ENCODE measurements around the gene ATP10B.
"Not testable (repeated sequence)": the region's sequence is repeated elsewhere in the genome, so short reads cannot be mapped to it uniquely, and the experiment has no call there.

The ATP10B gene, protein sequence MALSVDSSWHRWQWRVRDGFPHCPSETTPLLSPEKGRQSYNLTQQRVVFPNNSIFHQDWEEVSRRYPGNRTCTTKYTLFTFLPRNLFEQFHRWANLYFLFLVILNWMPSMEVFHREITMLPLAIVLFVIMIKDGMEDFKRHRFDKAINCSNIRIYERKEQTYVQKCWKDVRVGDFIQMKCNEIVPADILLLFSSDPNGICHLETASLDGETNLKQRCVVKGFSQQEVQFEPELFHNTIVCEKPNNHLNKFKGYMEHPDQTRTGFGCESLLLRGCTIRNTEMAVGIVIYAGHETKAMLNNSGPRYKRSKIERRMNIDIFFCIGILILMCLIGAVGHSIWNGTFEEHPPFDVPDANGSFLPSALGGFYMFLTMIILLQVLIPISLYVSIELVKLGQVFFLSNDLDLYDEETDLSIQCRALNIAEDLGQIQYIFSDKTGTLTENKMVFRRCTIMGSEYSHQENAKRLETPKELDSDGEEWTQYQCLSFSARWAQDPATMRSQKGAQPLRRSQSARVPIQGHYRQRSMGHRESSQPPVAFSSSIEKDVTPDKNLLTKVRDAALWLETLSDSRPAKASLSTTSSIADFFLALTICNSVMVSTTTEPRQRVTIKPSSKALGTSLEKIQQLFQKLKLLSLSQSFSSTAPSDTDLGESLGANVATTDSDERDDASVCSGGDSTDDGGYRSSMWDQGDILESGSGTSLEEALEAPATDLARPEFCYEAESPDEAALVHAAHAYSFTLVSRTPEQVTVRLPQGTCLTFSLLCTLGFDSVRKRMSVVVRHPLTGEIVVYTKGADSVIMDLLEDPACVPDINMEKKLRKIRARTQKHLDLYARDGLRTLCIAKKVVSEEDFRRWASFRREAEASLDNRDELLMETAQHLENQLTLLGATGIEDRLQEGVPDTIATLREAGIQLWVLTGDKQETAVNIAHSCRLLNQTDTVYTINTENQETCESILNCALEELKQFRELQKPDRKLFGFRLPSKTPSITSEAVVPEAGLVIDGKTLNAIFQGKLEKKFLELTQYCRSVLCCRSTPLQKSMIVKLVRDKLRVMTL (N-terminal part only)

DNA sequence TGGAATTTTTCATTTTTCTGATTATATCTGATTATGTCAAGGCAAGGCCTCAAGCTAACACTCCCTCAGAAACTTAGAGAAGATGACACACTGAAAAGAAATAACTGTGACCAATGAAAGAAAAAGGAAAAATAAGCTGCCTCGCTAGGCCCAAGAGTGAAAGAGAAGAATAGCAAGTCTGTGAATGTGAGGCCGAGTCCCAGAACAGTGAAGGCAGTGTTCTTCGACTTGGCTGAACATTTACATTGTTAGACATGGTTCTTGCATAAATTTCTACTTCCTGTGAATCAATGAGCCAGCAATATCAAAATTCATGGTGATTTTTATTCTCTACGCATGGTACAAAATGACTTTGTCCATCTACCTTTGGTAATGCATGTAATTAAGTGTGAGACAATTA lies at the start of gene ATP10B:
TSS of gene ATP10B (minus strand) at position 163 of the 400 bp plus-strand sequence. CDS start 164,137 bp downstream, outside the sequence.
- no peak for DNase-seq

DNA sequence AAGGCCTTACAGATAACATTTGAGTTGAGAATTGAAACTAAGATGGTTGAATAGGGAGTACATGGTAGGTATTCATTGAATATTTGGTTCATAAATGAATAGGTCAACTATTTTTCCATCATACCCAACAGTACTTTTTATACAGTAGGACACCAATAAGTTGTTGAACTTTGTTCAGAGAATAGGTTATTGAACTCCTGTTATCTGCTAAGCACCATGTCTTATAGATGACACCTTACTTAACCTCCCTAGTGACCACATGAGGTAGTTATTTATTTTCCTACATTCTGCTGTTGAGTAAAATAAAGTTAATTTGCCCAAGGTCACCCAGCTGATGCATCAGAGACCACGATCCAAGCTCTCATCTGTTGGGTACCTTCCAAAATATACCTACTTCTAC lies 49.6 kb upstream of the ATP10B start:
- DNase-seq, result no peak

GRCh38 chr5:160899735-160900134 lies 47.7 kb upstream of the ATP10B start:
- no peak for DNase-seq

GRCh38 chr5:160893180-160893964 lies 41.4 kb upstream of the ATP10B start:
- not testable (repeated sequence) for DNase-seq

- DNase-seq, result no peak
These were observed 35.8 kb upstream of the ATP10B start for GRCh38 chr5:160887780-160888179.

DNA sequence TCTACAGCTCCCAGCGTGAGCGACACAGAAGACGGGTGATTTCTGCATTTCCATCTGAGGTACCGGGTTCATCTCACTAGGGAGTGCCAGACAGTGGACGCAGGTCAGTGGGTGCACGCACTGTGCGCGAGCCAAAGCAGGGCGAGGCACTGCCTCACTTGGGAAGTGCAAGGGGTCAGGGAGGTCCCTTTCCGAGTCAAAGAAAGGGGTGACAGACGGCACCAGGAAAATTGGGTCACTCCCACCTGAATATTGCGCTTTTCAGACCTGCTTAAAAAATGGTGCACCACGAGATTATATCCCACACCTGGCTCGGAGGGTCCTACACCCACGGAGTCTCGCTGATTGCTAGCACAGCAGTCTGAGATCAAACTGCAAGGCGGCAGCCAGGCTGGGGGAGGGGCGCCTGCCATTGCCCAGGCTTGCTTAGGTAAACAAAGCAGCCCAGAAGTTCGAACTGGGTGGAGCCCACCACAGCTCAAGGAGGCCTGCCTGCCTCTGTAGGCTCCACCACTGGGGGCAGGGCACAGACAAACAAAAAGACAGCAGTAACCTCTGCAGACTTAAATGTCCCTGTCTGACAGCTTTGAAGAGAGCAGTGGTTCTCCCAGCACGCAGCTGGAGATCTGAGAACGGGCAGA lies 21.7 kb upstream of the ATP10B start:
- not testable (repeated sequence) for DNase-seq

- DNase-seq, result no peak
These were observed 18.0 kb upstream of the ATP10B start for GRCh38 chr5:160869989-160870521.

- DNase-seq, result no peak
These were observed 16.0 kb upstream of the ATP10B start for GRCh38 chr5:160867976-160868375.

DNA sequence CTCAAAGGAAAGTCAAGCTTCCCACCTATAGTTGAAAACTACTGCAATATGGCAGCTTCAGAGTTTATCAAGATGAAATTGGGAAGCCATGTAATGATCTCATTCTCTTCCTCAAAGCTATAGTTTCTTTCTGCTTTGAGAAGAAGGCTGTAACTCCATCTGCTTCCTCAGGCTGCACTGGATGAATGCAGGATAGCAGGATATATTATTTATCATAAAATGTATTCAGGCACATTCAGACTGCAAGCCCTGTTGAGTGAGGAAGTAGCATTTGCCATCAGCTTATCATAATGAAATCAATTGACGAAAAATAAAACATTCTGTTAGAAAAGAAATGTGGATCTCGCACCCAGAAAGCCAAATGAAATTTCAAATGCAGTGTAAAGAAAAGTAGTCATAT lies 560 bp downstream of the ATP10B start:
- no peak for DNase-seq

DNA sequence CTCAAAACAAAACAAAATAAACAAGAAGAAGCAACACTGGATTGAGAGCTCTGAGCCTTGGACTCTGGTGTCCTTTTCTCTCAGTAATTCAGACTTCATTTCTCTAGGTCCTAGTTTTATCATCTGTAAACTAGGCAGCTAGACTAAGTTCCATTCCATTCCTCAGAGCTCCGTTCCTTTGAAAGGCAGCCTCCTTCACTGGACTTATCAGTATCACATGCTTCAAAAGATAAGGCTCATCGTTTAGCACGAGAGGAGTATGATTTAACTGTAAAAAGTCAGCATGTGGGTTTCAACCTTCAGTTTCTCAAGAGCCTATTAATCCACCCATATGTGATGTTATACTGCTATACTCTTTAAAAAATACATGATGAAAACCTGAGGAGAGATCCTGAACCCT lies 1.6 kb downstream of the ATP10B start:
- DNase-seq, result no peak

GRCh38 chr5:160847526-160848085 lies 4.4 kb downstream of the ATP10B start:
- no peak for DNase-seq

- DNase-seq, result no peak
These were observed 5.4 kb downstream of the ATP10B start for GRCh38 chr5:160846642-160847041.

DNA sequence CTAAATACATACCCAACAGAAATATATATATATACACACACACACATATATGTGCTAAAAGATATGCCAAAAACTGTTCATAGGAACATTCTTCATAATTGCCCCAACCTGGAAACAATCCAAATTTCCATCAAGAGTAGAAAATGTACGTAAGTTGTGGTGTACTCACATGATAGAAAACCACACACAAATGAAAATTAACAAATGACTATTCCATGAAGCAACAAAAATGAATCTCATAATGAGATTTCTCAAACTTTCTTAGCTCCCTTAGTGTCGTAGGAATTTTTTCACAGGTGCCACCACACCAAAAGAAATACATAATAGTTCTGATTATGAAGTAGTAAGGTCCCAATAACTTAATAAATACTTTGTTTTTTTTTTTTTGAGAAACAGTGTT lies 7.8 kb downstream of the ATP10B start:
- no peak for DNase-seq

- no peak for DNase-seq
These were observed 8.8 kb downstream of the ATP10B start for GRCh38 chr5:160843240-160843639.

- no peak for DNase-seq
These were observed 14.0 kb downstream of the ATP10B start for GRCh38 chr5:160837749-160838593.

DNA sequence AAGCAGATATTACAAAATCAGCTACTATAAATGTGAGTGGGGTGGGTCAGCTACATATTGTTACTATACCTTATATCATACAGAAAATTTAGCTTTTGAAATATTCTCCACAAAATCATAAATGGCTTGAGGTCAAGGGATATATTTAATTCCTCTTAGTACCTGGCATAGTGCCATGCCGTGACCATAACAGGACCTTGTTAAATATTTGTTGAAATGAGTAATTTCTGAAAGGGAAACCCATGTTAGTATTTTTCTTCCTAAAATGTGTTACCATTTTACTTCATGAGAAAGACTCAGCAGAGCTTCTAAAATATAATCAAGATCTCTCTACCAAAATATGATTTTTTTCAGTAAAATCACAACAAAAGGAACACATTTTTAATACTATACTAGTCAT lies 14.8 kb downstream of the ATP10B start:
- DNase-seq, result no peak

GRCh38 chr5:160835818-160836528 lies 16.0 kb downstream of the ATP10B start:
- no peak for DNase-seq

DNA sequence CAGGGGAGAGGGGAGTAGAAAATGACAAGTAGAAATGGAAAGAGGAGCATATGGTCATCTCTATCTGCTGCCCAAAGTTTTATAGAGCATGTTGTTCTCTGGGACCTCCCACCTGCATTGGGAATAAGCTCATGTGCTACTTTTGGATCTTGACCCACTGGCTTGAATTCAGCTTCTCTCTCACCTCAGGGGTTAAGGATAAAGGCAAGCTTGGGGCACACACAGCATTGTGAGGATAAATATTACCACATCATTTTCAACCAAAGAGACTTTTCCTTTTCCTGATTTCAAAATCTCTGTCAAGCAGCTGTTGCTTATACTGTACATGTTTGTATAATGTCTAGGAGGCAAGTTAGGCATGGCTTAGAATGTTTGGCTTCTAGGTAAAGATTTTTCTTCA lies 16.6 kb downstream of the ATP10B start:
- DNase-seq, result no peak

DNA sequence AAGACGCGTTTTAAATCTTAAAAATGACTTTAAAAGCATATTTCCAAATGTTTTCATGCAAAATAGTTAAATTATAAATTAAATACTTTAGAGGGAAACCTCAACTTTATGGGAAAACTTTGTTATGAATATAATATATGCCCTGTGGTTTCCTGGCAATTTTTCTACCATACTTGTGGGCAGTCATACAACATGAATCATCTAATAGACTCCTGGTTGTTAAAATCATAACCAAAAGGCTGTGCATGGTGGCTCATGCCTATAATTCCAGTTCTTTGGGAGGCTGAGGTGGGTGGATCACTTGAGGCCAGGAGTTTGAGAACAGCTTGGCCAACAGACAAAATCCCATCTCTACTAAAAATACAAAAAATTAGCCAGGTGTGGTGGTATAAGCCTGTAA lies 18.2 kb downstream of the ATP10B start:
- no peak for DNase-seq

- DNase-seq, result no peak
These were observed 20.2 kb downstream of the ATP10B start for GRCh38 chr5:160831801-160832200.

Measured in NCI-H1417 treated with DMSO at 0.1 percent for 48 hours (cell line).